HUES64 (cell line): ENCODE results near the gene UBE2I. TPM values are rescaled to one million over a fixed set of nuclear protein-coding genes. Genes with fewer than 3 reads are reported as not detected.

Source experiments
- H3K27ac ChIP-seq: 2 replicates; pipeline ENCODE4 v1.7.0; 2013; ENCODE audit warnings: low read depth, low read length, inconsistent platforms
- H3K27me3 ChIP-seq: 2 replicates; pipeline ENCODE4 v1.6.1; 2013; ENCODE audit warnings: mild to moderate bottlenecking, low read length; ENCODE audit not compliant: insufficient read depth
- H3K36me3 ChIP-seq: 2 replicates; pipeline ENCODE4 v1.6.1; 2013; ENCODE audit warnings: mild to moderate bottlenecking, low read length; ENCODE audit not compliant: insufficient read depth
- H3K4me1 ChIP-seq: 2 replicates; pipeline ENCODE4 v1.6.1; 2013; ENCODE audit warnings: mild to moderate bottlenecking, low read length, moderate library complexity; ENCODE audit not compliant: insufficient read depth
- H3K4me3 ChIP-seq: 2 replicates; pipeline ENCODE4 v1.5.1; 2013; ENCODE audit warnings: mild to moderate bottlenecking, low read length, moderate library complexity
- H3K9ac ChIP-seq: 2 replicates; pipeline ENCODE4 v1.6.1; 2013; ENCODE audit warnings: mild to moderate bottlenecking, low read depth, low read length
- H3K9me3 ChIP-seq: 2 replicates; pipeline ENCODE4 v1.6.1; 2013; ENCODE audit warnings: low read depth, low read length; ENCODE audit not compliant: insufficient read depth
- WGBS: fragments of 150-250, 120-280 bp; methylation state at CpG from one replicate; pipeline ENCODE4 v1.1.7; 2013; ENCODE audit warnings: missing lambda C conversion rate; 5-methylcytosine and 5-hydroxymethylcytosine counted together
- polyA plus RNA-seq, 2 experiments: library from polyadenylated mRNA; stranded (reverse); fragments of 50-300 nt; gene quantifications; one replicate each; pipeline ENCODE4 v1.2.3, GENCODE V29; 2013

Gene UBE2I
- polyA plus RNA-seq (2013, experiment 1 of 2), result 181 TPM
- 205 TPM for polyA plus RNA-seq (2013, experiment 2 of 2)

- WGBS, result under 1% methylated on average over 117 of the region's 117 CpGs
- Histone ChIP-seq H3K4me1 (no peaks in the 10 kb centered on the region), H3K9me3 (no peaks in the 10 kb centered on the region), H3K36me3 (peaks cover 19% of the 10 kb centered on the region), H3K4me3 (peak within 1 kb of the TSS; percentile 94), H3K9ac (peak within 1 kb of the TSS; percentile 100), H3K27me3 (no peaks in the 10 kb centered on the region), H3K27ac (peak within 1 kb of the TSS; percentile 100)
Observed at GRCh38 chr16:1308977-1309885, at the start of gene UBE2I. Gene UBE2I (plus strand): TSS chr16:1309636. CDS start chr16:1314031, 4,395 bp downstream.

GRCh38 chr16:1259760-1260068 lies 49.7 kb upstream of the UBE2I start:
- 55% methylated on average over 11 of the region's 11 CpGs for WGBS
- H3K4me3 ChIP-seq, result no peak overlapping the region

GRCh38 chr16:1260101-1260680 lies 49.2 kb upstream of the UBE2I start:
- H3K9ac ChIP-seq, result no peak overlapping the region
- no peaks in the 10 kb centered on the region for H3K36me3 ChIP-seq
- peaks cover 2% of the 10 kb centered on the region; the same call in 1 of the 2 replicates for H3K4me1 ChIP-seq
- H3K9me3 ChIP-seq, result no peaks in the 10 kb centered on the region
- no peak overlapping the region for H3K4me3 ChIP-seq
- H3K27me3 ChIP-seq, result peaks cover 38% of the 10 kb centered on the region
- no peak overlapping the region for H3K27ac ChIP-seq
- WGBS, result 88% methylated on average over 36 of the region's 36 CpGs

More at GRCh38 chr16:1259760-1260068, 49.7 kb upstream of the UBE2I start:
- Histone ChIP-seq H3K4me1 (peaks cover 2% of the 10 kb centered on the region; the same call in 1 of the 2 replicates), H3K36me3 (no peaks in the 10 kb centered on the region), H3K27ac (no peak overlapping the region), H3K9me3 (no peaks in the 10 kb centered on the region), H3K27me3 (peaks cover 38% of the 10 kb centered on the region), H3K9ac (no peak overlapping the region)

GRCh38 chr16:1261131-1261892 lies 48.1 kb upstream of the UBE2I start:
- no peaks in the 10 kb centered on the region for H3K36me3 ChIP-seq
- H3K4me3 ChIP-seq, result 0 out of 2 replicates have a peak overlapping the region, but pooled peaks have one; percentile 1
- H3K27ac ChIP-seq, result no peak overlapping the region
- H3K9me3 ChIP-seq, result no peaks in the 10 kb centered on the region
- 40% methylated on average over 47 of the region's 47 CpGs for WGBS
- peaks cover 38% of the 10 kb centered on the region for H3K27me3 ChIP-seq
- H3K4me1 ChIP-seq, result peaks cover 2% of the 10 kb centered on the region; the same call in 1 of the 2 replicates
- no peak overlapping the region for H3K9ac ChIP-seq

- H3K27ac ChIP-seq, result no peak overlapping the region
- H3K27me3 ChIP-seq, result peaks cover 38% of the 10 kb centered on the region
- no peaks in the 10 kb centered on the region for H3K9me3 ChIP-seq
- H3K9ac ChIP-seq, result no peak overlapping the region
- H3K4me3 ChIP-seq, result no peak overlapping the region
- no peaks in the 10 kb centered on the region for H3K36me3 ChIP-seq
- 91% methylated on average over 31 of the region's 32 CpGs for WGBS
- peaks cover 2% of the 10 kb centered on the region; the same call in 1 of the 2 replicates for H3K4me1 ChIP-seq
Observed at GRCh38 chr16:1262210-1262845, 47.1 kb upstream of the UBE2I start.

- peaks cover 2% of the 10 kb centered on the region; the same call in 1 of the 2 replicates for H3K4me1 ChIP-seq
- H3K27me3 ChIP-seq, result peaks cover 38% of the 10 kb centered on the region
- H3K36me3 ChIP-seq, result no peaks in the 10 kb centered on the region
- 94% methylated on average over 9 of the region's 9 CpGs for WGBS
- H3K27ac ChIP-seq, result no peak overlapping the region
- no peak overlapping the region for H3K9ac ChIP-seq
- H3K9me3 ChIP-seq, result no peaks in the 10 kb centered on the region
- no peak overlapping the region for H3K4me3 ChIP-seq
Observed at GRCh38 chr16:1262846-1263221, 46.6 kb upstream of the UBE2I start.

GRCh38 chr16:1263591-1264344 lies 45.7 kb upstream of the UBE2I start:
- Histone ChIP-seq H3K9ac (no peak overlapping the region), H3K27ac (no peak overlapping the region), H3K9me3 (no peaks in the 10 kb centered on the region), H3K4me1 (peaks cover 2% of the 10 kb centered on the region; the same call in 1 of the 2 replicates), H3K36me3 (no peaks in the 10 kb centered on the region), H3K4me3 (no peak overlapping the region), H3K27me3 (peaks cover 37% of the 10 kb centered on the region)
- 91% methylated on average over 15 of the region's 15 CpGs for WGBS

GRCh38 chr16:1264345-1265089 lies 44.9 kb upstream of the UBE2I start:
- H3K27ac ChIP-seq, result no peak overlapping the region
- 95% methylated on average over 16 of the region's 16 CpGs for WGBS

GRCh38 chr16:1265090-1265630 lies 44.3 kb upstream of the UBE2I start:
- 89% methylated on average over 13 of the region's 13 CpGs for WGBS
- H3K36me3 ChIP-seq, result no peaks in the 10 kb centered on the region
- no peaks in the 10 kb centered on the region for H3K4me1 ChIP-seq
- H3K4me3 ChIP-seq, result no peak overlapping the region
- no peaks in the 10 kb centered on the region for H3K9me3 ChIP-seq
- H3K9ac ChIP-seq, result no peak overlapping the region
- no peak overlapping the region for H3K27ac ChIP-seq
- H3K27me3 ChIP-seq, result peaks cover 23% of the 10 kb centered on the region

More at GRCh38 chr16:1264345-1265089, 44.9 kb upstream of the UBE2I start:
- no peaks in the 10 kb centered on the region for H3K9me3 ChIP-seq
- H3K9ac ChIP-seq, result no peak overlapping the region
- no peaks in the 10 kb centered on the region for H3K36me3 ChIP-seq
- H3K27me3 ChIP-seq, result peaks cover 30% of the 10 kb centered on the region
- H3K4me1 ChIP-seq, result no peaks in the 10 kb centered on the region
- H3K4me3 ChIP-seq, result no peak overlapping the region
